OCI-LY1 (cell line): ENCODE results near the gene TRIM13.
"Not testable (repeated sequence)": the region's sequence is repeated elsewhere in the genome, so short reads cannot be mapped to it uniquely, and the experiment has no call there.

Experiments used
- H2AFZ ChIP-seq: fragments of 200-600 bp; sonication (generic), shearing (Covaris generic); 2 replicates; pipeline ENCODE4 v1.6.0; 2014; ENCODE audit warnings: antibody characterized with exemption, mild to moderate bottlenecking, low read length
- H3F3A ChIP-seq: fragments of 200-600 bp; sonication (generic), shearing (Covaris generic); 2 replicates; pipeline ENCODE4 v1.6.0; 2014; ENCODE audit warnings: mild to moderate bottlenecking, antibody characterized with exemption, low read length, moderate library complexity; ENCODE audit not compliant: insufficient read depth
- H3K27ac ChIP-seq: fragments of 200-600 bp; sonication (generic); 2 replicates; pipeline ENCODE4 v1.5.1; 2014; ENCODE audit warnings: low read length, mixed run types, mild to moderate bottlenecking, low read depth; ENCODE audit not compliant: poor library complexity, severe bottlenecking
- H3K27me3 ChIP-seq: fragments of 200-600 bp; sonication (generic); 2 replicates; pipeline ENCODE4 v1.6.0; 2014; ENCODE audit warnings: antibody characterized with exemption, mild to moderate bottlenecking, low read length, moderate library complexity; ENCODE audit not compliant: insufficient read depth
- H3K36me3 ChIP-seq: fragments of 200-600 bp; sonication (generic); 2 replicates; pipeline ENCODE4 v1.6.1; 2014; ENCODE audit warnings: mild to moderate bottlenecking, antibody characterized with exemption, low read length, moderate library complexity, mixed read lengths; ENCODE audit not compliant: insufficient read depth
- H3K4me1 ChIP-seq: fragments of 200-600 bp; sonication (generic); 2 replicates; pipeline ENCODE4 v1.5.1; 2014; ENCODE audit warnings: mild to moderate bottlenecking, low read length, moderate library complexity; ENCODE audit not compliant: insufficient read depth, severe bottlenecking
- H3K4me2 ChIP-seq: fragments of 200-600 bp; sonication (generic), shearing (Covaris generic); 2 replicates; pipeline ENCODE4 v1.6.1; 2014; ENCODE audit warnings: low read length
- H3K4me3 ChIP-seq: fragments of 200-600 bp; sonication (generic); 2 replicates; pipeline ENCODE4 v1.5.1; 2014; ENCODE audit warnings: low read length, low read depth, mild to moderate bottlenecking, mixed read lengths; ENCODE audit not compliant: poor library complexity, severe bottlenecking
- H3K79me2 ChIP-seq: fragments of 200-600 bp; shearing (Covaris generic); 2 replicates; pipeline ENCODE4 v1.6.1; 2016; ENCODE audit warnings: mixed run types, low read length, mixed read lengths; ENCODE audit not compliant: insufficient read depth
- H3K9ac ChIP-seq: fragments of 200-600 bp; sonication (generic), shearing (Covaris generic); 2 replicates; pipeline ENCODE4 v1.6.1; 2014; ENCODE audit warnings: mild to moderate bottlenecking, low read length, mixed read lengths
- H3K9me2 ChIP-seq: fragments of 200-600 bp; sonication (generic), shearing (Covaris generic); 2 replicates; pipeline ENCODE4 v1.6.1; 2014; ENCODE audit warnings: low read depth, mild to moderate bottlenecking, low read length, mixed read lengths
- H3K9me3 ChIP-seq: fragments of 200-600 bp; shearing (Covaris generic); 2 replicates; pipeline ENCODE4 v1.6.1; 2014; ENCODE audit warnings: low read length, mixed read lengths
- H4K20me1 ChIP-seq: fragments of 200-600 bp; sonication (generic), shearing (Covaris generic); 2 replicates; pipeline ENCODE4 v1.6.0; 2016; ENCODE audit warnings: mild to moderate bottlenecking, low read length; ENCODE audit not compliant: insufficient read depth
- CTCF ChIP-seq: fragments of 200-600 bp; sonication (generic), shearing (Covaris generic); IDR thresholded peaks from 2 replicates; pipeline ENCODE4 v1.5.1; 2017; ENCODE audit warnings: mild to moderate bottlenecking, antibody characterized with exemption, low read length, moderate library complexity, mixed read lengths
- EZH2 ChIP-seq: fragments of 200-600 bp; sonication (generic), shearing (Covaris generic); IDR thresholded peaks from 2 replicates; pipeline ENCODE4 v1.8.0; 2017; ENCODE audit warnings: borderline replicate concordance, mixed run types, mild to moderate bottlenecking, antibody characterized with exemption, low read length, moderate library complexity, mixed read lengths

TRIM13 gene

GRCh38 chr13:49996951-49997895 lies at the start of gene TRIM13:
Gene TRIM13 (plus strand): TSS chr13:49997042. CDS start chr13:50011941, 14,899 bp downstream.
- H3K9ac ChIP-seq = peak within 1 kb of the TSS; percentile 99
- TF ChIP-seq EZH2 = no peak
- TF ChIP-seq CTCF = peak; percentile 94
- H3K27me3 ChIP-seq = no peaks in the 10 kb centered on the region
- H3K36me3 ChIP-seq = peaks cover 44% of the 10 kb centered on the region
- no peaks in the 10 kb centered on the region for H4K20me1 ChIP-seq
- no peaks in the 10 kb centered on the region for H3K9me3 ChIP-seq
- H3K79me2 ChIP-seq = peaks cover 11% of the 10 kb centered on the region; the same call in 1 of the 2 replicates
- H3K27ac ChIP-seq = peak within 1 kb of the TSS; percentile 95
- peaks cover 46% of the 10 kb centered on the region for H3K4me1 ChIP-seq
- no peak within 1 kb of the TSS for H2AFZ ChIP-seq
- H3K4me3 ChIP-seq = peak within 1 kb of the TSS; percentile 93
- peaks cover 8% of the 10 kb centered on the region; the same call in 1 of the 2 replicates for H3F3A ChIP-seq
- peak within 1 kb of the TSS; percentile 76 for H3K4me2 ChIP-seq
- no peaks in the 10 kb centered on the region for H3K9me2 ChIP-seq

- not testable (repeated sequence) for H3K36me3 ChIP-seq, H4K20me1 ChIP-seq, H3K79me2 ChIP-seq, H3K4me2 ChIP-seq, H3K9ac ChIP-seq, H3K4me3 ChIP-seq, H3K27me3 ChIP-seq, H3K27ac ChIP-seq, H3F3A ChIP-seq, H3K4me1 ChIP-seq, H3K9me3 ChIP-seq, H2AFZ ChIP-seq, H3K9me2 ChIP-seq
Measured at GRCh38 chr13:49948777-49949270, 48.0 kb upstream of the TRIM13 start.

GRCh38 chr13:49951754-49952535 lies 44.9 kb upstream of the TRIM13 start:
- Histone ChIP-seq H3K4me1 (no peaks in the 10 kb centered on the region), H3K27ac (no peak overlapping the region), H3K4me3 (no peak overlapping the region), H3K27me3 (no peaks in the 10 kb centered on the region), H3K4me2 (no peak overlapping the region), H3F3A (no peaks in the 10 kb centered on the region), H3K9ac (no peak overlapping the region), H4K20me1 (no peaks in the 10 kb centered on the region), H3K79me2 (no peaks in the 10 kb centered on the region), H3K36me3 (no peaks in the 10 kb centered on the region), H3K9me2 (no peaks in the 10 kb centered on the region), H3K9me3 (no peaks in the 10 kb centered on the region), H2AFZ (no peak overlapping the region)
- TF ChIP-seq CTCF = no peak
- TF ChIP-seq EZH2 = no peak
